ENCODE data around the gene FASN.
"Not testable (repeated sequence)": the region's sequence is repeated elsewhere in the genome, so short reads cannot be mapped to it uniquely, and the experiment has no call there.

FASN gene

GRCh38 chr17:82054351-82055022 is 43.5 kb downstream of the FASN start:
- no peak for DNase-seq

DNA sequence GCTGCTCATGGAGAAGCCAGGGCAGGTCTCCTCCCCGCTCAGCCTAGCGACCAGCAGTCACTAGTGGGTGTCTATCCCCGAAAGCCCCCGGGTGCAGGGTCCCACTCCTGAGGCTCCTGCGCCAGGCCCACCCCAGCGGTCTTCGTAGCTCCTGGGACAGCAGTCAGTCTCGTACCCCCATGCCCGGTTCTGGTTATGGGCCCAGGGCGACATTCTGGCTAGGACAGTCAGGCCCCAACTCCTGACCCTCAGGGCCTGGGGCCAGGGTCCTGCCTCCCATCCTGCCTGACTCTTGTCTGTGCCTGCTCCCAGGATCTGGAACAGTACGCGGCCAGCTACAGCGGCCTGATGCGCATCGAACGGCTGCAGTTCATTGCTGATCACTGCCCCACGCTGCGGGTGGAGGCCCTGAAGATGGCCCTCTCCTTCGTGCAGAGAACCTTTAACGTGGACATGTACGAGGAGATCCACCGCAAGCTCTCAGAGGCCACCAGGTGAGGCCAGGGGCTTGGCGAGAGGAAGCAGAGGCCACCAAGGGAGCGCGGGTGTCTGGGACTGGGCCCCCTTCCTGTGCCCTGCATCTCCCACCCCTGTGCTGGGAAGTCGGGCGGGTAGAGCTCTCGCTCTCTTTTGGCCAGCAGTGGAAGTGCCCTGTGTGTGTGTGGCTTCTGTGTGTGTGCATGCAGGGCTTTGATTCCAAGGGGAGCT is 44.3 kb downstream of the FASN start:
- no peak for DNase-seq

- DNase-seq: no peak
These were observed 44.9 kb downstream of the FASN start for GRCh38 chr17:82053130-82053529.

GRCh38 chr17:82052638-82053059 is 45.4 kb downstream of the FASN start:
- no peak for DNase-seq

GRCh38 chr17:82051776-82052637 is 46.0 kb downstream of the FASN start, which contains the start of the genes GPS1 and RFNG:
Gene GPS1, plus strand, starts transcription at chr17:82051898. Its CDS starts 34 bp downstream, at chr17:82051932.
Gene RFNG, minus strand, starts transcription at chr17:82051811. Its CDS starts 45 bp downstream, at chr17:82051766.
- DNase-seq: peak; percentile 72 to 77

DNA sequence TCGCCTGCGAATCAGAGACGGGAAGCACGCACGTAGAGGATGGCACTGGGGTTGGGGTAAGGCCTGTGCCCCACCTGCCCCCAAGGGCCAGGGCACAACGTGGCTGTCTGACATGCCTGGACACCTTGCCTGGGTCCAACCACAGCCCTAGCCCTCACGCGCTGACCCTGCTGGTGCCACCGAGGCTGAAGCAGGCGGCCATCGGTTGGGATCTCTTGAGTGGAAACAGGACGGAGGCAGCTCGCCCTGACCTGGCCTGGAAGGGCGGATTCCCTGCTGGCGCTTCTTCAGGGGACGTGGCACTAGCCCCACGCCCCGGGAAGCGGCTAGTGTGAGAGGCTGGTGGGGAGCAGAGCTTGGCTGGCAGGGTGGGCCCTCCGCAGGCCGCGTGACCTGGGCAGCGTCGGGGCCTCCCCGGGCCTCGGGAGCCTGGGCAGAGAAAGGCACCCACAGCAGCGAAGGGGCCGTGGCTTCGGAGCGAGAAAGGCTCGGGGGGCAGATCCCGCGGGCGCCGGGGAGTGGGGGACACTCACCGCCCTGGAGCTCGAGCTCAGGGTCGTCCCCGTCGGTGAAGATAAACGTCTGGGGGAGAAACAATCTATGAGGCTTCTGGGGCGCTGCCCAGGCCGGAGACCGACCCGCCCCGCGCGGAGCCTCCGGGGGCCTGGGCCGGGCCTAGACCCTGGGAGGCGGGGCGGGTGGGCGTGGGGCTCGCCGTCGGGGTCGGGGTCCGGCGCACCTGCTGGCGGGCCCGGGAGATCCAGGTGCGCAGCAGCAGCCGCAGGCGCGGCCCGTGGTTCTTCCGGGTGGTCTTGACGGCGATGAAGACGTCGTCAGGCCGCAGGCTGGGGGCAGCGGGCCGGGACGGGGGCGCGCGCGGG is 47.0 kb downstream of the FASN start:
- DNase-seq: no peak

GRCh38 chr17:82050152-82050760 is 47.8 kb downstream of the FASN start:
- no peak for DNase-seq

GRCh38 chr17:82049521-82049971 is 48.5 kb downstream of the FASN start:
- DNase-seq: no peak

DNA sequence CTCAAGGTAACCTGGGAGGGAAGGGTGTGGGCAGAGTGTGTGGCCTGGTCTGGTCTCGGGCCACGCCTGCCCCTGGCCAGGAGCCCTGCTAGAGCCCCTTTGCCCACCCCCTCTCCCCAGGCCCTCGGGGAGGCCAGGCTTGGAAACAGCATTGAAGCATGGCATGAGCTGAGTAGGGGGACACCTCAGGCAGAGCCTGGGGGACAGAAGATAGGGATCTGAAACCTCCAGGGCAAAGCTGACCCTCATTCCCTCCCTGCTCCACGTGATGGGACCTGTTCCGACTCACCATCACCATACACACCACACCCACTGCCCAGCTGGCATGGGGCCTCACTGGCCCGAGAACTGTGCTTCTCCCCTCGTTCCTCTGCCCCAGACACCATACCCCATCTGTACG is 48.9 kb downstream of the FASN start:
- DNase-seq: no peak

DNA sequence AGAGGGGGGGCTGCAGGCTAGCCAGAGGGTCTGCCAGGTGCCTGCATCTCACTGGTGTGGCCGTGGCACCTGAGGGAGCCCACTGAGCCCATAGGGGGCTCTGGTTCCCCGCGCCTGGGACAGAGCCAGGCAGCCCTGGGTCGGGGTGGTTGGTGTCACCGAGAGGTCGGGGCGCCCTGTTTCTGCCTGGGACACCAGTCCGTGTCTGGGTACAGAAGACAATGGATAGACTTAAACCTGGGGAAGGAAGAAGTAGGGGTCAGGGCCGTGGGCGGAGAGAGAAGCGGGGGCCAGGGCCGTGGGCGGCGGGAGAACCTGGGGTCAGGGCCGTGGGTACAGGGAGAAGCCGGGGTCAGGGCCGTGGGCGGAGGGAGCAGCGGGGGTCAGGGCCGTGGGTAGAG is 49.5 kb downstream of the FASN start:
- no peak for DNase-seq

- no peak for DNase-seq
These were observed 50.0 kb downstream of the FASN start for GRCh38 chr17:82047914-82048570.

- DNase-seq: no peak
These were observed 50.7 kb downstream of the FASN start for GRCh38 chr17:82047379-82047778.

GRCh38 chr17:82046903-82047302 is 51.1 kb downstream of the FASN start:
- no peak for DNase-seq

DNA sequence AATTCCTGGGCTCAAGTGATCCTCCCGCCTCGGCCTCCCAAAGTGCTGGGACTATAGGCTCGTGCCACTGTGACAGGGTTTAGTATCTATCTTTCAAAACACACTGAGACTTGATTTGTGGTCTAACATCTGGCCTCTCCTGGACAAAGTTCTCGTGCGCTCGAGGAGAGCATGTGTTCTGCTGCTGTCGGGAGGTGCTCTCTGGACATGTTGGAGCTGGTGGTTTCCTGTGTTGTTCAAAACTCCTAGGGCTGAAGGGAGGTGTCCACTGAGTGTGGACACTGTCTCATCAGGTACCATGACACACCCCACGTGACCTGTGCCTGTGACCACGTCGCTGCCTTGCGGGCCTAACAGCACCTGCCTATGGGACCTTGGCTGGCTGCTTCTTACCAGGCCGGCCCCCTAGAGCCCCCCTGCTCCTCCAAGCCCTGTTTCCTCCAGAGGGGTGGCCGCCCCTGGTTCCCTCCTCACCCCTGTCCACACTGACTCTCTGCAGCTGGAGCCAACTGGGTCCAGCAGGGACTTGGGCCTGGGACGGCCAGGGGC is 52.0 kb downstream of the FASN start:
- no peak for DNase-seq

GRCh38 chr17:82043507-82043906 is 54.5 kb downstream of the FASN start:
- no peak for DNase-seq

DNA sequence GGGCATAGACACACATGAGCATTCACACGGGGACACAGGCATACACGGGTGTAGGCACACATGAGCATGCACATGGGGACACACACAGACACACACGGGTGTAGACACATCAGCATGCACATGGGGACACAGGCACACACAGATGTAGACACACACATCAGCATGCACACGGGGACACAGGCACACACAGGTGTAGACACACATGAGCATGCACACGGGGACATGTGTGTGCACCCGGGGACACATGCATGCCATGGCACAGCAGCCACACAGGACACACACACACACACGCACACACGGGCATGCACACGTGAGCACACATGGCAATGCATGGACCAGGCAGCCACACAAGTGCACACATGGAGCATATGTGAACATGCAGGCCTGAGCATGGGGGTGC is 55.4 kb downstream of the FASN start:
- no peak for DNase-seq

- no peak for DNase-seq
These were observed 56.8 kb downstream of the FASN start for GRCh38 chr17:82041144-82041814.

GRCh38 chr17:82039695-82040299 is 58.2 kb downstream of the FASN start:
- DNase-seq: no peak

GRCh38 chr17:82038796-82039409 is 59.1 kb downstream of the FASN start:
- not testable (repeated sequence) for DNase-seq

- DNase-seq: no peak
These were observed 60.2 kb downstream of the FASN start for GRCh38 chr17:82037889-82038195.
